K562 (cell line): ENCODE data around the gene RHOF. TPM values are rescaled to one million over a fixed set of nuclear protein-coding genes. Genes with fewer than 3 reads are reported as not detected.

ENCODE experiments used
- ATAC-seq: fragments of 200-7000 bp; cut with Tn5 transposase; 3 replicates; pipeline ENCODE4 v1.9.1; 2020; ENCODE audit warnings: moderate library complexity
- BruUV-seq: library from RNA; stranded (reverse); fragments of 400-500 nt; replicated peaks from 2 replicates; lab custom pipeline; 2021; lab: Mats Ljungman, UMichigan
- CTCF ChIA-PET: fragments of 300-600 bp; formaldehyde crosslinking; extraction: SDS; loops from one replicate; lab custom pipeline; 2021; ENCODE audit warnings: low intra/inter-chr PET ratio; lab: Yijun Ruan, JAX
- POLR2A ChIA-PET: fragments of 300-600, 350-650 bp; sonication (Branson Sonifier 250); formaldehyde crosslinking; extraction: SDS; loops from one replicate; lab custom pipeline; 2021; ENCODE audit warnings: antibody characterized with exemption, inconsistent platforms; lab: Yijun Ruan, JAX
- DNase-seq, 4 experiments: peaks; one replicate each; pipeline versions ENCODE4 v3.0.0 to v3.0.0-alpha.2; 2011 to 2018; ENCODE audit warnings: low spot score in 3 of 4, mixed read lengths in 3 of 4; ENCODE audit errors: extremely low read depth in 1 of 4
- FAIRE-seq: peaks from 2 replicates; lab custom pipeline; 2011; peaks lifted over from hg19 to GRCh38; lab: Jason Lieb, UNC
- H2AFZ ChIP-seq: 2 replicates; pipeline ENCODE4 v1.6.0; 2011; ENCODE audit warnings: low read depth, low read length, control low read depth, inconsistent platforms
- H3K27ac ChIP-seq: fragments of 200-600 bp; 3 replicates; pipeline ENCODE4 v1.8.0; 2011; ENCODE audit warnings: low read depth, mild to moderate bottlenecking, control low read depth, inconsistent platforms, low read length, moderate library complexity, mixed read lengths; ENCODE audit errors: extremely low read depth
- H3K27me3 ChIP-seq, 2 experiments: fragments of 300-600 bp in 1 of 2; 2 replicates in 1 of 2; 3 replicates in 1 of 2; pipeline versions ENCODE4 v1.6.0 to v1.8.0; 2011; ENCODE audit warnings: inconsistent platforms in 2 of 2, low read length in 2 of 2, mild to moderate bottlenecking in 1 of 2, mixed read lengths in 1 of 2, moderate library complexity in 1 of 2; ENCODE audit not compliant: control insufficient read depth in 2 of 2, insufficient read depth in 2 of 2
- H3K36me3 ChIP-seq: fragments of 300-600 bp; 3 replicates; pipeline ENCODE4 v1.8.0; 2011; ENCODE audit warnings: mild to moderate bottlenecking, low read length, inconsistent platforms; ENCODE audit not compliant: control insufficient read depth, insufficient read depth
- H3K4me1 ChIP-seq, 2 experiments: fragments of 200-600 bp in 1 of 2; replicated peaks in 1 of 2; 2 replicates in 1 of 2; 3 replicates in 1 of 2; pipeline versions ENCODE4 v1.5.1 to v1.8.0; 2011; ENCODE audit warnings: inconsistent platforms in 2 of 2, low read length in 2 of 2, mild to moderate bottlenecking in 1 of 2, mixed read lengths in 1 of 2, moderate library complexity in 1 of 2; ENCODE audit not compliant: control insufficient read depth in 2 of 2, insufficient read depth in 2 of 2
- H3K4me2 ChIP-seq: 2 replicates; pipeline ENCODE4 v1.6.1; 2011; ENCODE audit warnings: low read length, control low read depth, inconsistent platforms, mixed read lengths; ENCODE audit not compliant: insufficient read depth
- H3K4me3 ChIP-seq: fragments of 200-600 bp; sonication (generic), shearing (Covaris generic); 2 replicates; pipeline ENCODE4 v1.5.1; 2016; ENCODE audit warnings: control low read depth, inconsistent platforms
- H3K79me2 ChIP-seq: fragments of 200-600 bp; 3 replicates; pipeline ENCODE4 v1.8.0; 2011; ENCODE audit warnings: low read length, inconsistent platforms; ENCODE audit not compliant: control insufficient read depth, insufficient read depth
- H3K9ac ChIP-seq, 2 experiments: 2 replicates each; pipeline versions ENCODE4 v1.6.0 to v1.6.1; 2011; ENCODE audit warnings: low read depth in 2 of 2, low read length in 2 of 2, control low read depth in 1 of 2, inconsistent platforms in 1 of 2, mild to moderate bottlenecking in 1 of 2, mixed read lengths in 1 of 2; ENCODE audit not compliant: insufficient read depth in 1 of 2
- H3K9me1 ChIP-seq: one replicate; pipeline ENCODE4 v1.6.0; 2011; ENCODE audit warnings: inconsistent platforms, mild to moderate bottlenecking, low read length, moderate library complexity; ENCODE audit not compliant: control insufficient read depth, insufficient read depth
- H3K9me3 ChIP-seq: replicated peaks from 2 replicates; pipeline ENCODE4 v1.5.1; 2011; ENCODE audit warnings: low read depth, low read length, inconsistent platforms; ENCODE audit not compliant: control insufficient read depth, insufficient read depth
- H4K20me1 ChIP-seq: replicated peaks from 2 replicates; pipeline ENCODE4 v1.6.1; 2011; ENCODE audit warnings: low read length, inconsistent platforms, mixed read lengths; ENCODE audit not compliant: control insufficient read depth, insufficient read depth
- MTA3 ChIP-seq: fragments of 450-650 bp; formaldehyde crosslinking; IDR thresholded peaks from 2 replicates; pipeline ENCODE4 v1.6.1; 2017; ENCODE audit warnings: mild to moderate bottlenecking, borderline replicate concordance
- NCOA4 ChIP-seq: fragments of 450-650 bp; IDR thresholded peaks from 2 replicates; pipeline ENCODE4 v1.6.1; 2018; ENCODE audit warnings: mild to moderate bottlenecking; ENCODE audit not compliant: partially characterized antibody
- NUFIP1 ChIP-seq: fragments of 450-650 bp; IDR thresholded peaks from 2 replicates; pipeline ENCODE4 v1.6.1; 2018; ENCODE audit not compliant: partially characterized antibody
- PTTG1 ChIP-seq: fragments of 450-650 bp; IDR thresholded peaks from 2 replicates; pipeline ENCODE4 v1.6.1; 2016; ENCODE audit warnings: low read depth, mild to moderate bottlenecking, missing genetic modification characterization, missing compliant biosample characterization
- RBM22 ChIP-seq: fragments of 200-400 bp; formaldehyde crosslinking; IDR thresholded peaks from 2 replicates; pipeline ENCODE4 v1.6.1; 2018; ENCODE audit warnings: low read length, low read depth; ENCODE audit not compliant: poor library complexity, severe bottlenecking
- ZNF583 ChIP-seq: fragments of 250-450 bp; sonication (Bioruptor Pico); IDR thresholded peaks from 2 replicates; pipeline ENCODE4 v1.4.0; 2020
- WGBS: fragments of 100-300 bp; shearing (Covaris generic); methylation state at CpG from one replicate; pipeline ENCODE4 v1.1.6; 2016; ENCODE audit warnings: low coverage, mixed read lengths; ENCODE audit not compliant: insufficient coverage; ENCODE audit errors: missing lambda C conversion rate; 5-methylcytosine and 5-hydroxymethylcytosine counted together
- in situ Hi-C: fragments of 300-500 bp; cut with MboI; formaldehyde crosslinking; loops from 4 replicates; pipeline ENCODE4 v1.15.0; 2018; ENCODE audit warnings: inconsistent platforms, mixed read lengths
- intact Hi-C: fragments of 100-400 bp; cut with micrococcal nuclease; formaldehyde crosslinking; loops from 2 replicates; pipeline ENCODE4 v1.14.2; 2022
- polyA plus RNA-seq, 8 experiments: library from polyadenylated mRNA; depleted of rRNA in 4 of 8; stranded (reverse) in 5 of 8; unstranded in 3 of 8; fragments of >200 nt; fragmentation: Nextera tagmentation in 2 of 8; fragmentation: Illumina TruSeq in 1 of 8; extraction: Ambion mirVana in 2 of 8; extraction: Trizol in 1 of 8; gene quantifications; 2 replicates each; pipeline versions ENCODE4 v1.2.1 to v1.2.3, GENCODE V29; 2011 to 2014; ENCODE audit warnings: inconsistent platforms in 1 of 8, missing spikeins in 1 of 8
- total RNA-seq, 7 experiments: library from RNA; depleted of rRNA in 6 of 7; stranded (reverse); fragments of >200 nt in 6 of 7; fragmentation: Illumina TruSeq in 2 of 7; extraction: Trizol in 2 of 7; gene quantifications; 2 replicates each; pipeline versions ENCODE4 v1.2.1 to v1.2.3, GENCODE V29; 2011 to 2021; ENCODE audit warnings: low replicate concordance in 1 of 7
- TF ChIP-seq, protein P1 (sequence below): fragments of 450-650 bp; IDR thresholded peaks from 2 replicates; pipeline ENCODE4 v1.6.1; 2016; ENCODE audit warnings: borderline replicate concordance
- TF ChIP-seq, protein P2 (sequence below): fragments of 250-450 bp; sonication (Bioruptor Pico); IDR thresholded peaks from 2 replicates; pipeline ENCODE4 v1.4.0; 2020

RHOF gene
- total and polyA plus RNA-seq, 9 of the 15 experiments (the other 6 are each of a cell fraction or from before 2014, with no cell fraction given), result 0.13 to 10.1 (median 4.0) TPM

DNA sequence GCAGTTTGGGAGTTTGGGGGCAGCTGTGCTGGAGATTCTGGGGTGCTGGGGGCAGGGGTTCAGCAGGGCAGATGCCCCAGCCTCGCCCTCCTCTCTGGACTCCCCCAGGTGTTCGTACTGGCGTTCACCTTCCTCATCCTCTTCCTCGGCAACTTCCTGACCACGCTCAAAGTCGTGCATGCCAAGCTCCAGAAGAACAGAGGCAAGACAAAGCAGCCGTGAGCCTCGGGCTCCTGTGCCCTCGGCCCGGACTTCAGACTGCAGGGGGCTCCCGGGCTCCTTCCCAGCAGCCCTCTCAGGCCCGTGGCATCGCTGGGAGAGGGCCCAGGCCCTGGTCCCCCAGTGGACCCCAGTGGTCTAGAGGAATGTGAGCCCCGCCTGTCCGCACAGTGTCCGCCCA, 18.0 kb downstream of the RHOF start:
- WGBS, result 80% methylated on average over 11 of the region's 16 CpGs
- FAIRE-seq (no peak), DNase-seq (no peak), ATAC-seq (no peak)
- CTCF ChIA-PET, result interaction anchor here (1.5 to 3.2 kb wide), 3 partner anchors 19 to 79 kb away, joined by 4 to 33 read pairs (median 5); partner anchors contain the start of gene RHOF
- POLR2A ChIA-PET, result interaction anchor here (0.6 to 1.1 kb wide), 3 partner anchors 12 to 64 kb away, joined by 3 read pairs; no protein-coding TSS in a partner anchor
- Histone ChIP-seq H3K27ac (no peak overlapping the region; the same call in 2 of the 3 replicates), H3K9ac (peak overlapping the region in 1 of 2 experiments; percentile 65; a peak in 2 of 4 replicates), H3K4me2 (no peak overlapping the region), H3K4me3 (no peak overlapping the region), H3K9me3 (no peaks in the 10 kb centered on the region), H3K4me1 (peaks cover 7 to 48% of the 10 kb centered on the region in 2 experiments; a peak in 4 of 5 replicates), H3K9me1 (no peaks in the 10 kb centered on the region), H3K36me3 (peaks cover 27% of the 10 kb centered on the region; the same call in 2 of the 3 replicates), H4K20me1 (no peaks in the 10 kb centered on the region), H3K27me3 (no peaks in the 10 kb centered on the region), H2AFZ (no peak overlapping the region), H3K79me2 (no peaks in the 10 kb centered on the region)
- in situ Hi-C loops, result no loop called here
- no TSS peak for BruUV-seq
- intact Hi-C loops, result no loop called here
- TF ChIP-seq, protein P1, sequence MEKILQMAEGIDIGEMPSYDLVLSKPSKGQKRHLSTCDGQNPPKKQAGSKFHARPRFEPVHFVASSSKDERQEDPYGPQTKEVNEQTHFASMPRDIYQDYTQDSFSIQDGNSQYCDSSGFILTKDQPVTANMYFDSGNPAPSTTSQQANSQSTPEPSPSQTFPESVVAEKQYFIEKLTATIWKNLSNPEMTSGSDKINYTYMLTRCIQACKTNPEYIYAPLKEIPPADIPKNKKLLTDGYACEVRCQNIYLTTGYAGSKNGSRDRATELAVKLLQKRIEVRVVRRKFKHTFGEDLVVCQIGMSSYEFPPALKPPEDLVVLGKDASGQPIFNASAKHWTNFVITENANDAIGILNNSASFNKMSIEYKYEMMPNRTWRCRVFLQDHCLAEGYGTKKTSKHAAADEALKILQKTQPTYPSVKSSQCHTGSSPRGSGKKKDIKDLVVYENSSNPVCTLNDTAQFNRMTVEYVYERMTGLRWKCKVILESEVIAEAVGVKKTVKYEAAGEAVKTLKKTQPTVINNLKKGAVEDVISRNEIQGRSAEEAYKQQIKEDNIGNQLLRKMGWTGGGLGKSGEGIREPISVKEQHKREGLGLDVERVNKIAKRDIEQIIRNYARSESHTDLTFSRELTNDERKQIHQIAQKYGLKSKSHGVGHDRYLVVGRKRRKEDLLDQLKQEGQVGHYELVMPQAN, result no peak
- no peak for TF ChIP-seq ZNF583
- TF ChIP-seq, protein P2, sequence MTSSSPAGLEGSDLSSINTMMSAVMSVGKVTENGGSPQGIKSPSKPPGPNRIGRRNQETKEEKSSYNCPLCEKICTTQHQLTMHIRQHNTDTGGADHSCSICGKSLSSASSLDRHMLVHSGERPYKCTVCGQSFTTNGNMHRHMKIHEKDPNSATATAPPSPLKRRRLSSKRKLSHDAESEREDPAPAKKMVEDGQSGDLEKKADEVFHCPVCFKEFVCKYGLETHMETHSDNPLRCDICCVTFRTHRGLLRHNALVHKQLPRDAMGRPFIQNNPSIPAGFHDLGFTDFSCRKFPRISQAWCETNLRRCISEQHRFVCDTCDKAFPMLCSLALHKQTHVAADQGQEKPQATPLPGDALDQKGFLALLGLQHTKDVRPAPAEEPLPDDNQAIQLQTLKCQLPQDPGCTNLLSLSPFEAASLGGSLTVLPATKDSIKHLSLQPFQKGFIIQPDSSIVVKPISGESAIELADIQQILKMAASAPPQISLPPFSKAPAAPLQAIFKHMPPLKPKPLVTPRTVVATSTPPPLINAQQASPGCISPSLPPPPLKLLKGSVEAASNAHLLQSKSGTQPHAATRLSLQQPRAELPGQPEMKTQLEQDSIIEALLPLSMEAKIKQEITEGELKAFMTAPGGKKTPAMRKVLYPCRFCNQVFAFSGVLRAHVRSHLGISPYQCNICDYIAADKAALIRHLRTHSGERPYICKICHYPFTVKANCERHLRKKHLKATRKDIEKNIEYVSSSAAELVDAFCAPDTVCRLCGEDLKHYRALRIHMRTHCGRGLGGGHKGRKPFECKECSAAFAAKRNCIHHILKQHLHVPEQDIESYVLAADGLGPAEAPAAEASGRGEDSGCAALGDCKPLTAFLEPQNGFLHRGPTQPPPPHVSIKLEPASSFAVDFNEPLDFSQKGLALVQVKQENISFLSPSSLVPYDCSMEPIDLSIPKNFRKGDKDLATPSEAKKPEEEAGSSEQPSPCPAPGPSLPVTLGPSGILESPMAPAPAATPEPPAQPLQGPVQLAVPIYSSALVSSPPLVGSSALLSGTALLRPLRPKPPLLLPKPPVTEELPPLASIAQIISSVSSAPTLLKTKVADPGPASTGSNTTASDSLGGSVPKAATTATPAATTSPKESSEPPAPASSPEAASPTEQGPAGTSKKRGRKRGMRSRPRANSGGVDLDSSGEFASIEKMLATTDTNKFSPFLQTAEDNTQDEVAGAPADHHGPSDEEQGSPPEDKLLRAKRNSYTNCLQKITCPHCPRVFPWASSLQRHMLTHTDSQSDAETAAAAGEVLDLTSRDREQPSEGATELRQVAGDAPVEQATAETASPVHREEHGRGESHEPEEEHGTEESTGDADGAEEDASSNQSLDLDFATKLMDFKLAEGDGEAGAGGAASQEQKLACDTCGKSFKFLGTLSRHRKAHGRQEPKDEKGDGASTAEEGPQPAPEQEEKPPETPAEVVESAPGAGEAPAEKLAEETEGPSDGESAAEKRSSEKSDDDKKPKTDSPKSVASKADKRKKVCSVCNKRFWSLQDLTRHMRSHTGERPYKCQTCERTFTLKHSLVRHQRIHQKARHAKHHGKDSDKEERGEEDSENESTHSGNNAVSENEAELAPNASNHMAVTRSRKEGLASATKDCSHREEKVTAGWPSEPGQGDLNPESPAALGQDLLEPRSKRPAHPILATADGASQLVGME (CRISPR knock-in tag), result no peak
- no peak for TF ChIP-seq NCOA4
- peak; percentile 8 for TF ChIP-seq RBM22
- TF ChIP-seq NUFIP1, result no peak
- no peak for TF ChIP-seq MTA3
- TF ChIP-seq PTTG1 (tag), result no peak
